RPMI8226 (cell line): Measurements from ENCODE around the gene SCYGR5.
"Not testable (repeated sequence)": the region's sequence is repeated elsewhere in the genome, so short reads cannot be mapped to it uniquely, and the experiment has no call there.

ENCODE experiments used
- DNase-seq: peaks from one replicate; pipeline ENCODE4 v3.0.0-alpha.2; 2015

The SCYGR5 gene, protein sequence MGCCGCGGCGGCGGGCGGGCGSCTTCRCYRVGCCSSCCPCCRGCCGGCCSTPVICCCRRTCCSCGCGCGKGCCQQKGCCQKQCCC

GRCh38 chr2:227666631-227667170, at the start of gene SCYGR5:
Gene SCYGR5, plus strand, starts transcription at chr2:227666804. Its CDS starts 0 bp downstream, at chr2:227666804.
- DNase-seq = not testable (repeated sequence)

DNA sequence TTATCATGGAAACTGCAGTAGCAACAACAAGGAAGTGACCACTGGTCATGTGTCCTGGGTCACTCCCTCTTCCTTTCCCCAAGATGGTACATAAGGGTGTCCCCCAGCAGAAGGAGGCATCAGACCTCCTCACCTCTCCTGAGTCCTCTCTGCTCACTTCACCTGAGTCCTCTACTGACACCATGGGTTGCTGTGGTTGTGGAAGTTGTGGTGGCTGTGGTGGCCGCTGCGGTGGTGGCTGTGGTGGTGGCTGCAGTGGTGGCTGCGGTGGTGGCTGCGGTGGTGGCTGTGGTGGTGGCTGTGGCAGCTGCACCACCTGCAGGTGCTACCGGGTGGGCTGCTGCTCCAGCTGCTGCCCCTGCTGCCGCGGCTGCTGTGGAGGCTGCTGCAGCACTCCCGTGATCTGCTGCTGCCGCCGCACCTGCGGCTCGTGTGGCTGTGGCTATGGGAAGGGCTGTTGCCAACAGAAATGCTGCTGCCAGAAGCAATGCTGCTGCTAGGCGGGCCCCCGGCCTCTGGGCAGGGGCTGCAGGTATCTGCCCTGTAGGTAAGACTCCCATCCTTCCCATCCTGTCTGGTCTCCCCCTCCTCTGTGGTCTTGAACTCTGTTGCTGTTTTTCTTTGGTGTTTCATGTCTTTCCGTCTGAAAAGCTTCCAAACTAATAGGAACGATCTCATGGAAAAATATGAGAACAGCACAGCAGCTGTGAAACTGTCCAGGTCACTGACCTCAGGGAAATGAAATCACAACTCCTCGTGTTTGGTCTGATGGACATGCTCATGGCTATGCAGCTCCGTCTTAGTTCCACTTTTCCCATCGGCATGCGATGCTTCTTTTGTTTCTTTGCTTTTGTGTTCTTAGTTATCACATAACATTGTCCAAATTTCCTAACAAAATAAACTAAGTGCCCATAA, 49.0 kb upstream of the SCYGR5 start, which contains the start of gene SCYGR4:
Gene SCYGR4 (plus strand): TSS at position 183 of the 915 bp plus-strand sequence. CDS start 0 bp downstream, at position 183.
- DNase-seq = no peak

GRCh38 chr2:227623226-227623625, 43.4 kb upstream of the SCYGR5 start:
- DNase-seq = no peak

DNA sequence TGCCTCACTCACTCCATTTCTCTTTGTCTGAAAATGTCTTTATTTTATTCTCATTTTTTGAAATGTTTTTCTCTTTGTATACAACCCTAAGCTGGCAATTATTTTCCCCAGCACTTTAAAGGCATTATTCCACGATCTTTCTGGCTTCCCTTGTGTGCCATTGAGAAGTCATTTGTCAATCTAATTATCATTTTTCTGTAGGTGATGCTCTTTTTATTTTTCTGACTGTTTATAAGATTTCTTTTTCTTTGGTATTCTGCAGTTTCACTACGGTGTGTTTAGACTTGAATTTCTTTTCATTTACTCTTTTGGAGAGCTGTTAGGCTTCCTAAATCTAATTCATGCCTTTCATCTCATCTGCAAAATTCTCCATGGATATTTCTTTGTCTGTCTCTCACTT, 41.2 kb upstream of the SCYGR5 start:
- DNase-seq = no peak

GRCh38 chr2:227626580-227627151, 39.9 kb upstream of the SCYGR5 start:
- DNase-seq = no peak

DNA sequence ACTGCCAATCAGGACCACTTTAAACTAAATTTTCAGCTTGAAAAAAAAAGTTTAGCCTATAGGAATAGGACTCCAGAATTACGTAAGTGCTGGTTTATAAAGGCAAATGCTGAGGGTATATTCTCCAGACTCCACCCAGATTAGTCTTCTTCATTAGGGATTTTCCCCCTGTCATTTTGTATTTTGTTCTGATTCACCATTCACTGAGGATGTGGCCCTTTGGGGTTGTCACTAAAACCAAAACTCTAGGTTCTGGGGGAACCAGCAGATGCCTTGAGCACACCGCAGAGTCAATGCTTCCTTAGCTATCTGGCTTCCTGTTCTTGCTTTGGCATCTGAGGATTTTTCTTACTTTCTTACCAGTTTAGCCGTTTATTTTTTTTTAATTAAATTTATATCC, 38.8 kb upstream of the SCYGR5 start:
- no peak for DNase-seq

GRCh38 chr2:227629435-227629834, 37.2 kb upstream of the SCYGR5 start:
- no peak for DNase-seq

GRCh38 chr2:227630322-227630721, 36.3 kb upstream of the SCYGR5 start:
- no peak for DNase-seq

DNA sequence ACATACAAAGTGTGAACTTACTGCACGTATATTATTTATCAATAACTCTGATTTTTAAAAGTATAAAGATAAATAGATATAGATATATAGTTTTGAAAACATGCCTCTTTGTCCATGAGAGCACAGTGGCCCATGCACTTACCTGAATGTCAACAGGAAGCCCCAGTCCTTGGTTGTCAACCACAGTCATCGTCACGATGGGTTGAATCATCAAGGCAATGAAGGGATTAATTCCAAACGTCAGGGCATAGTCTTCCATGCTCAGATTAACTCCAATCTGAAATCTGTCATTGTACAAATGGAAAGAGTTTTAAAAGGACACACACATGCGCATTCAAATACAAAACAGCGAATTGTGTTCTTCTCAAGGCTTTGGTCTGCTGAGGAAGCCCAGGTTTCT, 33.8 kb upstream of the SCYGR5 start:
- DNase-seq = no peak

GRCh38 chr2:227634201-227634600, 32.4 kb upstream of the SCYGR5 start:
- no peak for DNase-seq

- DNase-seq = no peak
These were observed 23.9 kb upstream of the SCYGR5 start for GRCh38 chr2:227642656-227643055.

DNA sequence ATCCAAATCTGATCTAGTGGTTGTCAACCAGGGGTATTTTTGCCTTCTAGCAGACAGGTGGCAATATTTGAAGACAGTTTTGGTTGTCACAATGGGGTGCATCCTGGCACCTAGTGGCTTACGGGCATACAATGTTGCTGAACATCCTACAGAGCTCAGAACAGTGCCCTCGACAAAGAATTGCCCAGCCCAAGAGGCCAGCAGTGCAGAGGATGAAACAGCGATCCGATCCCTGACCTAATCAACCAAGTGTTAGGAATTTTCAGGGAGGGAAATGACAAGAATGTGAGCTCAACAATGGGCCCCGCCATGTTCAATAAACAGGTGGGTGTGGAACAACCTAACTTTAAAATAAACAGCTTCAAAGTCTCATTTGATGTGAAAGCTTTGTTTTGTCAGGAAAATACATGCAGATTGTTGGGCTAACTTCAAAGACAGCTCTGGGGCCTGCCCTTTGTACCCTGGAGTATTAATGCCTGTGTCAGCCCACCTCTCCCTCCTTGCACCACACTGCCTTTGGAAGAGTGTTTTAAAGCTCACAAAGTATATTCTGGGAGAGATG, 22.5 kb upstream of the SCYGR5 start:
- DNase-seq = no peak

DNA sequence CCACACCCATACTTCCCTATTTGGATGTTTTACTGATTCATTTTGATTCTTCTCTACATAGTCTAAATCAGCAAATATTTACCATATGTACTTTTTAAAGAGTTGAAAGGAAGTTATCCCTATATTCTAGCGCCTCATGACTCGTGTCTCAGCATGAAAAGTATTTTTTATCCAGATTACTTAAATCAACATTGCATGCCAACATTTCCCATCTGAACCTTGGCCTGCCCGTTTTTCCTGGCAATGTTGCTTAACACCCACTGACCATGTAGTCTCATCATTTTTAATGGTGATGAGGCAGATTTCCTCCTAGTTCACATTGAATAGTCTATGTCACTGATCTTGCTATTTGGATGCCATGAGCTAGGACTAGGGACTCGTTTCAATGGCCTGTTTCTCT, 13.2 kb upstream of the SCYGR5 start:
- no peak for DNase-seq

DNA sequence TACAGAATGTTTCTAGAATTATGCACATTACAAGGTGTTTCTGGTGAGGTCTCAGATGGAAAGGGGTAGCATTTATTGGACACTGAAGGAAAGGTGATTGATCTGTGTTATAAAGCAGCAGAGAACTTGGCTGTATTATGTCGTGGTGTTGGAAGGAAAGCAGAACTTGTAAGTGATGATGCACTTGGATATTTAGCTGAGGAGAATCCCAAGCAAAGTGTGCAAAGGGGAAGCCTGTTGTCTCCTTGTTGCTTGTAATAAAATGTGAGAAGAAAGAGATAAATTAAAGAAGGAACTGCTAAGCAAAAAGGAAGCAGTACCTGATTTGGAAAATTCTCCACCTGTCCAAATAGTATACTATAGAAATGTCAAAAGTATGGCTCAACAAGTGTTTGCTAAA, 12.2 kb upstream of the SCYGR5 start:
- DNase-seq = no peak

DNA sequence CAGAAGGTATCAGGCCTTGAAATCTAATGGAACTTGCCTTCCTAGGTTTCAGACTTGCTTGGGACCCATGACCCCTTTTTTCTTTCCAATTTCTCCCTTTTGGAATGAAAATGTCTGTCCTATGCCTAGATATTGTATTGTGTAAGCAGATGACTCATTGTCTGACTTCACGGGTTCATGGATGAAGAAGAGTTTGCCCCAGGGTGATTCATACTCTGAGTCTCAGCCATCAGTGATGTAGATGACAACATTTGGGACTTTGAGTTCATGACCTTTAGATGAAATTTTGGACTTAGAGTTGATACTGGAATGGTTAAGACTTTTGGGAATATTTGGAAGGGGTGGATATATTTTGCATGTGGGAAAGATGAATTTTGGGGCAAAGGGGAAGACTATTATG, 11.2 kb upstream of the SCYGR5 start:
- no peak for DNase-seq

- no peak for DNase-seq
These were observed 9.3 kb upstream of the SCYGR5 start for GRCh38 chr2:227657199-227657845.

DNA sequence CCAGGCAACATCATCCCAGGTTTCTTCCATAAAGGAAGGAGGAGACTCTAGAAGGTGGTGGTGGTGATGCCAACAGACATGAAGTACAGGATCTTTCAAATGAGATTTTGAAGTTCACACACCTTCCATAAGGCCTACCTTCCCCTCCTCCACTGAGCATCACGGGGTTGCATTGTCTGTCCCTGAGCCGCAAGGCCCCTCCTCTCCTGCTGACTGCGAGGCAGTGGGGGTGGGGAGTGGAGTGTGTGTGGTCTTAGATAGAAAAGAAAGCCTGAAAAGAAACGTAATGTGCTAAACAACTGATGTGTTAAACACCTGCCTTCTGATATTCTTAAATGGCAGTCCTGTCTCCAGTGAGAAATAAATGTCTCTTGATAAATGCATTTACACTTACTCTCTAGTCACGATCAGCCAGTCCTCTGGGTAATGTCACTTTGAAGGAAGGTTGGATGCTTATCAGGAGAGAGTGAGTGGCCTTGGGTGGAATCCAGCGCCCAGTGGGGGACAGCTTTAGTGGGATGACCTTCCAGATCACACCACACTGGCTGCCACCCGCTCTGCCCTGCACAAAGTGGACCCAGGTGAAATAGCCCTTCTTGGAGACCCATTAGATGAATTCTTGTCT, 5.5 kb upstream of the SCYGR5 start:
- DNase-seq = no peak

GRCh38 chr2:227661827-227662226, 4.8 kb upstream of the SCYGR5 start:
- no peak for DNase-seq

DNA sequence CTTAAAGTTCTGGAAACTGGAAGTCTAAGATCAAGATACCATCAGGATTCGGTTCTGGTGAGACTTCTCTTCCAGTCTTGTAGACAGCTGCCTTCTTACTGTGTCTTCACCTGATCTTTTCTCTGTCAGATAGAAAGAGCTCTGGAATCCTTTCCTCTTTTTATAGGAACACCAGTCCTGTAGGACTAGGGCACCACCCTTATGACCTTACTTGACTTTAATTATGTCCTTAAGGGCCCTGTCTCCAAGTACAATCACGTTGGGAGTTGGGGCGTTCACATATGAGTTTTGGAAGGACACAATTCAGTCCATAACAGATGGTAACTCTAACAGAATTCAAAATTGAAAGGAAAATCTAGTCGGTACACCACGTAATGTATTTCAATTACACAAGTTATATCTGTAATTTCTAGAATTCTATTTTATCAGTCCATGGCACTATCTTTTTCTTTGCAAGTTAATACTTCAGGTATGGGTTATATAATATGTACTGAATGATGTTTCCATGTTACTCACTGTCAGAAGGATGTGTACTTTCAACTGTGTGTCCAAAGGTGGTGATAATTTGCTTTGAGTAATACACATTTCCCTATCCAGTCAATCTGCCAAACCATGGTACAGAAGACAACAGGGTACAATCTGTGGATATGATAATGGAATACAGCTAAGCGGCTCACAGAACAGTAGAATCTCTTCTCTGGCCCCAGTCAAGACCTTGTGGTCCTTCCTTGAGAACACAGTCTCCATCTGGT, 1.2 kb upstream of the SCYGR5 start:
- no peak for DNase-seq

- DNase-seq = no peak
These were observed 4.7 kb downstream of the SCYGR5 start for GRCh38 chr2:227671170-227671905.

GRCh38 chr2:227673620-227674019, 7.0 kb downstream of the SCYGR5 start:
- not testable (repeated sequence) for DNase-seq
